ENCODE results near the gene WNK2.

- no peak for TF ChIP-seq CTCF (IDR thresholded peaks at IDR 0.05; ENCODE audit: insufficient read depth, low read length, poor library complexity, severe bottlenecking)
- TF ChIP-seq EZH2phosphoT487 (conservative IDR thresholded peaks at IDR 0.05; ENCODE audit: low read length), result no peak
Observed at GRCh38 chr9:93369686-93370085, 185.7 kb downstream of the WNK2 start.
